G401 (cell line): ENCODE results near the gene TPSG1. TPM values are rescaled to one million over a fixed set of nuclear protein-coding genes. Genes with fewer than 3 reads are reported as not detected.

ENCODE experiments used
- DNase-seq: peaks from one replicate; pipeline ENCODE4 v3.0.0-alpha.2; 2015; ENCODE audit warnings: low spot score
- in situ Hi-C: cut with HindIII; loops from 2 replicates; pipeline ENCODE4 v1.10.0; 2016; ENCODE audit warnings: low sequenced_read_pairs, mixed read lengths
- total RNA-seq: library from RNA; depleted of rRNA; stranded (reverse); fragments of >200 nt; shearing (Covaris generic); gene quantifications from 2 replicates; pipeline ENCODE4 v1.2.3, GENCODE V29; 2014; rRNA removed

Gene TPSG1
- total RNA-seq, 1 experiment from 2014 or later, result not detected

DNA sequence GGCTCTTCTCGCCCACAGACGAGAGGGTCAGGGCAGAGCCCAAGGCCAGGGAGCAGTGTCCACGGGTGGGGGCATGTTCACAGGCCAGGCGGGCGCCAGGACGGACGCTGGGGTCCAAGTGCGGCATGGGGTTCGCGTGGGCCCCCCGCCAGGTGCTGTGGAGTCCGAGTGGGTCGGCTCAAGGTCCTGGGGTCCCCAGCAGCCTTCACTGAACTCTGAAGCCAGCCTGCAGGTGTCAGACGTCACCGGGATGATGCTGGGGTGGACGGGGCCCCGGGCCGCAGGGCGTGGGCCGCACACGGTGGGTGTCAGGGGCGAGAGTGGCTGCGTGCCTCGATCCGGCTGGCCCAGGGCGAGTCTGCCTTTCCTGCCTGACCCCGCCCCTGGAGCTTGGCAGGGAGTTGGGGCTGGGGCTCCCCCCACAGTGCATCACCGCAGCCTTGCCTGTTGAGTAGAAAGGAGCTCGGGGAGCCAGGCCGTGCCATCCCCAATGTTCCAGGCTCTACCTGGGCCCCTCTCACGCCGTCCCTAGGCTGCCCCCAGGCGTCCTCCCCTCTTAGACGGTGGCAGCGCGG is 53.1 kb downstream of the TPSG1 start:
- no peak for DNase-seq
- in situ Hi-C loops, result no loop called here

Other genes with a start within 250 kb of the TPSG1 start
- 72.7 and 82.6 TPM in 2 replicates for gene SOX8, start 243.5 kb downstream of the TPSG1 start, total RNA-seq
- gene SSTR5, start 152.5 kb downstream of the TPSG1 start, total RNA-seq, result not detected in 2 replicates
- 1.5 and 2.6 TPM in 2 replicates for gene C1QTNF8, start 129.0 kb downstream of the TPSG1 start, total RNA-seq
- 14.8 and 21.8 TPM in 2 replicates for gene CACNA1H, start 72.2 kb downstream of the TPSG1 start, total RNA-seq
- gene TPSB2, start 4.9 kb upstream of the TPSG1 start, total RNA-seq, result not detected in 2 replicates
- not detected in 2 replicates for gene TPSAB1, start 15.4 kb upstream of the TPSG1 start, total RNA-seq
- gene TPSD1, start 30.8 kb upstream of the TPSG1 start, total RNA-seq, result not detected in 2 replicates
- gene UBE2I, start 84.4 kb upstream of the TPSG1 start, total RNA-seq, result 120 and 144 TPM in 2 replicates
- gene BAIAP3, start 108.4 kb upstream of the TPSG1 start, total RNA-seq, result 0.25 and 2.0 TPM in 2 replicates
- gene TSR3, start 126.6 kb upstream of the TPSG1 start, total RNA-seq, result 88.1 and 96.8 TPM in 2 replicates
- gene GNPTG, start 126.7 kb upstream of the TPSG1 start, total RNA-seq, result 48.6 and 51.1 TPM in 2 replicates
- 8.2 and 11.1 TPM in 2 replicates for gene UNKL, start 189.4 kb upstream of the TPSG1 start, total RNA-seq
- gene UQCC4, start 195.5 kb upstream of the TPSG1 start, total RNA-seq, result 40.5 and 46.6 TPM in 2 replicates
- gene PERCC1, start 205.8 kb upstream of the TPSG1 start, total RNA-seq, result not detected in 2 replicates
- 0.75 TPM in 1 of 2 replicates, not detected in the other for gene CCDC154, start 219.3 kb upstream of the TPSG1 start, total RNA-seq
- 195 and 203 TPM in 2 replicates for gene CLCN7, start 249.8 kb upstream of the TPSG1 start, total RNA-seq